Activated CD8-positive, alpha-beta memory T cell treated with anti-CD3 and anti-CD28 coated beads for 48 hours (primary cell): ENCODE measurements around the gene TBC1D16.

Experiments
- DNase-seq, 3 experiments: peaks; one replicate each; pipeline ENCODE4 v3.0.0-alpha.2; 2020; ENCODE audit warnings: low read depth in 2 of 3, low spot score in 2 of 3

Gene TBC1D16

GRCh38 chr17:80035687-80035936, at the start of gene TBC1D16:
Gene TBC1D16, minus strand, starts transcription at chr17:80035872. Its CDS starts 22,325 bp downstream, at chr17:80013547.
- DNase-seq, result peak in 1 of 3 experiments; percentile 29

GRCh38 chr17:80084773-80085172, 49.1 kb upstream of the TBC1D16 start:
- no peak for DNase-seq

DNA sequence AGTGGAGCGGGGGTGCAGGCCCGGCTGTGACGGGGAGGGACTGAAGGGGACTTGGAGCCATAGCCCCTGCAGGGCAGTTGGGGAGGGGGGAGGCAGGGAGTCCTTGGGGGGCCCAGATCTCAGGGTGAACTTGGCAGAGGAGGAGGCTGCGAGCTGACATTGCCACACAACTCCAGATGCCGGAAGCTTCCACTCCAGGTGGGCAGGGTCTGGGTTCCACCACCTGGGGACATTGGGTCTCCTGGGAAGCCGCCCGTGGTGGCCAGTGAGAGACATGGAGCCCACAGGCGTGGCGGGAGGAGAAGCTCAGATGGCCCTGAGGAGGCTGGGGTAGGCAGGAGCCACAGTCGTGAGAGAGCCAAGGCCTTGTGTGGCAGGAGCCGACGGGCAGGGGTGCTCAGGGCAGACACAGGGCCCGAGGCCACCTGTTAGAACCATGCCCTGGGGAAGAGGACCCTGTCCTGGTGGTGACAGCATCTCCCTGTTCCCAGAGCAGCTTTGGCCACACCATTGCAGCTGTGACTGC, 47.5 kb upstream of the TBC1D16 start:
- no peak for DNase-seq

DNA sequence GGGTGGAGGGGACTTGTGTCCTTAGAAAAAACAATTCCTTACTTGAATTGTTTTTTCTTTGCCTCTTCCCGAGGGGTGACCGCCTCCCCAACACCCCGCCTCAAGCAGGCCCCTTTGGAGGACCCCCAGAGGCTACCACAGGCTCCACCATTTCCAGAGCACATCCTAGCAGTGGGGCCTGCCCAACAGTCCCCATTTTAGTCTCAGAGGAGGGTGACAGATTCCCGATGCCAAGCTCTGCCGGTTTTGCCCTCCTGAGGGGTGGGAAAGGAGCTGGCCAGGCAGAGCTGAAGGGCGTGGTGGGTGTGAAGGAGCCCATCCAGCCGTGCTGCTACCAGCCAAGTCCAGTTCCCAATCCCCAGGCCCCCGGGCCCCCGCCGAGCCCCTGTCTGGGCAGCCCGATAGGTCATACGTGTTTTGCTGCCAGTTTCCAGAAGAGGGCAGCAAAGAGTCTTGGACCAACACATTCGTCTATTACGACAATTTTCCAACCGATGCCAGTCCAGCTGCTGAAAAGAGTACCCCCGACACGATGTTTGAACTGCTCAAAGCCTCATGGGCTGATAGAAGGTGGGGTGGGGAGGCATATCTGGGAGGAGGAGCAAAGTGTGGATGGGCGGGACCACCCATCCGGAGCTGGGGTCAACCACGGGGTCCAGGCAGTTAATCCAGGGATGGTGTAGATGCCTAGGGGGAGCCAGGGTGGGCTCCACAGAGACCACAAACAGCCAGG, 46.9 kb upstream of the TBC1D16 start:
- peak in 2 of 3 experiments; percentile 23 to 33 for DNase-seq

- no peak for DNase-seq
Observed at GRCh38 chr17:80081596-80081995, 45.9 kb upstream of the TBC1D16 start.

GRCh38 chr17:80080081-80080480, 44.4 kb upstream of the TBC1D16 start:
- no peak for DNase-seq

DNA sequence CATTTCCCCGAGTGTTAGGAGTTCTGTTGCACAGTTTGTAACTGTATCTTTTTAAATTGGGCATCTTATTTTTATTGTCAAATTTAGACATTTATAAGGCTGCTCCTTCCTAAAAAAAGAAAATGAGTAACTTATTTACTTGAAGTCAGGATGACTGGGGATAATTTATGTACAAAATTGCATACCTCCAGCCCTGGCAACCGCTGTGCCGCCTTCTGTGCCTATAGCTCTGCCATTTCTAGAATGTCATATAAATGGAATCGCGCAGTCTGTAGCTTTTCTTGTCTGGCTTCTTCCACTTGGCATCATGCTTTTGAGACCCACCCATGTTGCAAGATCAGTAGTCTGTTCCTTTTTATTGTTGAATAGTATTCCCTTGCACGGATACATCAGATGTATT, 36.7 kb upstream of the TBC1D16 start:
- no peak for DNase-seq

DNA sequence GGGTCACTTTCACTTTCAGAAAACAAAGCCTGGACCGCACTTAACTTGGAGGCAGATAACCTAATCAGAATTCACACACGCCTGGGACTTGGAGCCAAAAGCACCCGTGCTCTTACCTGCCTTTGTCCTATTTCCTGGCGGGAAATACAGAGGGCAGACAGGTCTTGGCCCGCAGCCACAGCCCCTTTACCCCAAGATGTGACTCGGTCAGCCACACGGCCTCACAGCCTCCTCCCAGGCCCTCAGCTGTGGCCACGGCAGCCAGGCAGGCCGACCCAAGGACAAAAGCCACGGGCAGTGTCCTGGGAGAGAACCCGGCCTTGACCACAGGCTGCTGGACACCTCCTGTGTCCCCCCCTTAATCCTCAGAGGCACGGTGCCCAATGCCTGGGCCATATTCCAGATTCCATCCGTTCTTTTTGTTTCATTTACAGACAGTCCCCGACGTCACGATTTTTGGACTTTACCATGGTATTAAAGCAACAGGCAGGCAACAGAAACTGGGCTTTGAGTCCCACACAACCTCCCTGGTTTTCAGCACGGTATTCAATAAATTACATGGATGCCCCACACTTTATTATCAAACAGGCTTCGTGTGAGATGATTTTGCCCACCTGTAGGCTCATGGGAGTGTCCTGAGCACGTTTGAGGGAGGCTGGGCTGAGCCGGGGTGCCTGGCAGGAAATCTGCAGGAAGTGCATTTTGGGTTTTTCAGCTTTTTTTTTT, 35.6 kb upstream of the TBC1D16 start:
- DNase-seq, result no peak

DNA sequence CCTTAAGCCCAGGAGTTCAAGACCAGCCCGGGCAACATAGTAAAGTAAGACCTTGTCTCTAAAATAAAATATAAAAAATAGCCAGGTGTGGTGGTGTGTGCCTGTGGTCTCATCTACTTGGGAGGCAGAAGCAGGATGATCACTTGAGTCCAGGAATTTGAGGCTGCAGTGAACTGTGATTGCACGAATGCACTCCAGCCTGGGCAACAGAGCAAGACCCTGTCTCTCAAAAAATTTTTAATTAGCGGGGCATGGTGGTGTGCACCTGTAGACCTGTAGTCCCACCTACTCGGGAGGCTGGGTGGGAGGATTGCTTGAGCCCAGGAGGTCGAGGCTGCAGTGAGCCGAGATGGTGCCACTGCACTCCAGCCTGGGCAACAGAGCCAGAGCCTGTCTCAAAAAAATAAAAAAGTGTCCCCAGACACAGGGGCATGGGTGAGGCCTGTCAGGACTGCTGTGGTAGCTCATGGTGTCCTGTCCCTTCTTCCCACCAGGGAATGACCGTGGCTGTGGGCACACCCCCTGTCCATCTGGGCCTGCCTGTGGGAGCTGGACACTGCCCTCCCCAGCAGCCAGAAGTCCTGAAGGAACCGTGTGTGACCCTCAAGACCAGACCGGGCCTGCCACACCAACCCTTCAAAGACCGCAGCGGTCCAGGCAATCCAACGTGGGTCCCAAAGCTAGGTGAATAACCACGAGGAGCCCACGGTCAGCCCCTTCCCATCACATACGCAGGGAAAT, 34.9 kb upstream of the TBC1D16 start:
- no peak for DNase-seq

DNA sequence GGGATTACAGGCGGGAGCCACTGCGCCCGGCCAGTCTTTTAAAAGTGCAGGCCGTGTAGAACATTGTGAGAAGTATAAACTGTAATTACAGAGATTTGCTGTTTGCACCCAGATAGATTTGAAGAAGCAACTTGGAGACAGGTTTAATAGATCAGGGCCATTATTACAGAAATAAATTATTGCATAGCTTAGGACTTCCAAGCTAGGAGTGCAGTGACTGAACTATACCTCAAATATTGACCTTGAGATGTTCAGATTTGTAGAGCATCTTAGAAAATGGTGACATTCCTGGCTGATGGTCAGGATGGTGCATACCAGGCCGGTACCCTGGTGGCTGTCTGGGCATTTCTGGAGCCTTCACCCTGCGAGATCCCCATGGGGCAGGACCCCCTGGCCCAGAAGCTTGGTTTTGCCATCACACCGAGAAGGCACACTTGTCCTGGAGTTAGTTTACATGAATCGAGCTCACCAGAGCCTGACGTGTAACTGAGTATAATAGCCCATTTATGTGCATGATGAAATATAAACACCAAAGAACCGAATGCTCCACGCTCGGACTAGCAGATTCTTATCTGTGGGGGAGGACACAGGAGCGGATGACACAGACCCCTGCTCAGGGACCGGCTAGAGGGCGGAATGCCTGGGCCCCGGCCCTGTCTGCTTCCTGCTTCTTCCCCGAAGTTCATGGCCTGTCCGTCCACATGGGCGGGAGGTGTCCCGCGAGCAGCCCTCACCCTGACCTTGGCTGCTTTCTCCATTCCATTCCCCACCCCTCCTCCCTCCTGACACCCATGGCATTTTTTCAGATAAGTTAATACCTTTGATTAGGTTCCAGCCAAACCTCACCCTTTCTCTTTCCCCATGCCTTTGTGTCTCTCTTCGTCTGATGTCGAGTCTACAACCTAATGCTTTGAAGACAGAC, 32.9 kb upstream of the TBC1D16 start:
- DNase-seq, result no peak

DNA sequence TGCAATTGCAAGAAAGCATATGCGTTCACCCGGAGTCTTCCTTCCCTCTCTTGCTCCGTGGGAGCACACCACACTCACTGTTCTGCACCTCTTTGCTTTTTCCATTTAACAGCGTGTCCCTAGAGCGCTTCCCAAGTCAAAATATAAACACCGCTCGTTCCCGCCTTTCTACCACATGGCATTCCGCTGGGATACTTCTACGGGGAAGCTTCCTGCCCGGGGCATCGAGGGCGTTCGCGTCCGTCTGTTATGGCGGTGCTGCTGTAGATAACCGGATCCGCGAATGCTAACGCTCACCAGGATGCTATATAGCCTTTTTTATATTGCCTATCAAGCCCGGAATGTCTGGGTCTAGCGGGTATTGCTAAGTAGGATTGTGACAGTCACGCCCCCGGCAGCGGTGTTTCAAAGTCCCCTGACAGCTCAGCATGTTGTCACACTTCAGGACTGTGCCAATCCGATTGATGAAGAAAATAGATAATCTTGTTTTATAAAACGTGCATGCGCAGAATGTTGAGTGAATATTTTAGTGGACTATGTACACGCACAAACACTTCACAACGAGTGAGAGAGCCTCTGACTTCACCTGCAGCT, 31.8 kb upstream of the TBC1D16 start:
- no peak for DNase-seq

DNA sequence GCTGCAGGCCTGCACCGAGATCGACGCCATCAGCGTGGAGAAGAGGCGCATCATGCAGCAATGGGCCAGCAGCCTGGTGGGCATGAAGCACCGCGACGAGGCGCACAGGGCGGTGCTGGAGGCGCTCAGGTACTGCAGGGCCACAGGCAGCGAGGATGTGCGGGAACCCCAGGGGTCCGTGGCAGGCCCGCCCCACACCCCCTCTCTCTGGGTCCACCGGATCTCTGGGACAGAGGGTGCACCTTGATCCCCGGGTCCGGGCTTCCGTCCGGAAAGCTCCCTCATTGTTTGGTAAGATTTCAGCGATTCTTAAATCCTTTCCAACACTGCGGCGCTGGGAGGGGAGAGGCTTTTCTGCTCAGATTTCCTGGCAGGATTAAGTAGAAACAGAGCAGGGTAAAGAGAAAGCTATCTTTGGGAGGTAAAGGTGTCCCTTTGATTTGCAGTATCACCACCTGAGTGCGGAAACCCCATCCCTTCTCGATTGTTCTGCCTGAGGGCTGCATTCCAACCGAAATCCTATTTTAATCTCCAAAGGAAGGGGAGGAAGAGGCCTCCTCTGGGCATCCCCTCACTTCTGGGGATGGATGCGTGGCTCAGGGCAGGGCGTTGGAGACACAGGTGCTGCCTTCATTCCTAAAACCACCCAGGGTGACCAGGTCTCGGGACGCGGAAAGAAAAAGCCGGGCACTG, 30.0 kb upstream of the TBC1D16 start:
- no peak for DNase-seq

GRCh38 chr17:80064696-80065095, 29.0 kb upstream of the TBC1D16 start:
- DNase-seq, result no peak

DNA sequence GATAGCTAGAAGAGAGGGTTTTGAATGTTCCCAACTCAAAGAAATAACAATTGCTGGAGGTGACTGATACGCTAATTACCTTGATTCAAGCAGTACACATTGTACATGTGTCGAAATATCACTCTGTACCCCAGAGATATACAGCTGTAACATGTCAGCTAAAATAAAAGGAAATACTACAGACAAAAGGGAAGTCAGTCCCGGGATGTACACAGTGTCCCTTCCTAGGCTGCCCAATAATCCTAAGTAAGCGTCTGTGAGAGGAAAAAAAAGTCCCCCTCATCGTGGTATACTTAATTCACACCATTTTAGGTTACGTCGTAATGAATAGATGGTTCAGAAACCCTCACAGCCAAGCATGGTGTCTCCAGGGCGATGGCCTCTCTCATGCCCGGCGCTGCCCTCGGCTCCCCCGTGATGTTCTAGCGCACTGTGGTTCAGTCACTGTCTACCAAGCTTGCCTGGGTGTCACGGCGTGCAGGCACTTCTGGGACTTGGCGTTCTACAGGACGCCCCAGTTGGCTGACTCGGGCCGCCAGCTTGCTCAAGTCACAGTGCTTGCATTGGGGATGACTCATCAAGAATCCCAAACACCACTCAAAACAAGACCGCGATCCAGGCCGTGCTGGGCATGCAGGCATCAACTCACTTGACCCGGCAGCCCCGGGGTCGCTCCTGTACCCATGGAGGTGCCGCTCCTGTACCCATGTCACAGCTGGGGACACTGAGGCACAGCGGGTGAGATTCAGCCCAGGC, 28.3 kb upstream of the TBC1D16 start:
- no peak for DNase-seq

- DNase-seq, result no peak
Observed at GRCh38 chr17:80061421-80061820, 25.7 kb upstream of the TBC1D16 start.

GRCh38 chr17:80060644-80061043, 25.0 kb upstream of the TBC1D16 start:
- no peak for DNase-seq

DNA sequence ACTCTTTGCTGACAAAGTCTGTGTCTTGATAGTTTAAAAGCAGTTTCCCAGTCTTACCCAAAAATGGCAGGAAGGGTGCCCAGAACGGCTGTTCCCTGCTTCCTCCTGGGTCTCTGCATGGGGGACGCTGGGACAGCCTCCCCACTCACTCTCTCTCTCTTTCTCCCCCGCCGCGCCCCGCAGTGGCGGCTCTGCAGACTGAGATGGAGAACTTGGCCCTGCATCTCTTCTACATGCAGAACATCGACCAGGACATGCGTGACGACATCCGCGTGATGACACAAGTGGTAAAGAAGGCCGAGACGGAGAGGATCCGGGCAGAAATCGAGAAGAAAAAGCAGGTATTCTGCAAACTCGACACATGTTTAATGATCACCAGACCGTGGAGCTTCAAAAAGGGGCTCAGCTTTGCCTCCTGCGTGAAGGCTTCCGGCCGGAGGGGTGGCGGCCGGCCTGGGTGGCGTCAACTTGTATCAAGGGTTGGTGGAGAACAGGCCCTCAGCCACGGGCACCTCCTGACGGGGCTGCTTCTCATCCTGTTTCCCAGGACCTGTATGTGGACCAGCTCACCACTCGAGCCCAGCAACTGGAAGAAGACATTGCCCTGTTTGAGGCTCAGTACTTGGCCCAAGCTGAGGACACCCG, 22.8 kb upstream of the TBC1D16 start:
- no peak for DNase-seq

DNA sequence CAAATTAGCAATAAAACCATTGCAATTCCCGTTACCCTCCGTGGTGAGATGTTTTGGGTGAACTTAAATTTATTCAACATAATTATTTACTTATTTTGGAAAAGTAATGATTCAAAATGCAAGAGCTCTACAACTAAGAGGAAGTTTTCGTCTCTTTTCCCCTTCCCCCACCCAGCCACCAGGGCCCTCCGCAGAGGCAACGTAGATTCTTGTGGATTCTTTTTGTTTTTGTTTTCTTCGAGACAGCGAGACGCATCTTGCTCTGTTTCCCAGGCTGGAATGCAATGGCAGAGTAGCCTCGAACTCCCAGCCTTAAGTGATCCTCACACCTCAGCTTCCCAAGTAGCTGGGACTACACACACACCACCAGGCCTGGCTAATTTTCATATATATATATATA, 19.9 kb upstream of the TBC1D16 start:
- no peak for DNase-seq

DNA sequence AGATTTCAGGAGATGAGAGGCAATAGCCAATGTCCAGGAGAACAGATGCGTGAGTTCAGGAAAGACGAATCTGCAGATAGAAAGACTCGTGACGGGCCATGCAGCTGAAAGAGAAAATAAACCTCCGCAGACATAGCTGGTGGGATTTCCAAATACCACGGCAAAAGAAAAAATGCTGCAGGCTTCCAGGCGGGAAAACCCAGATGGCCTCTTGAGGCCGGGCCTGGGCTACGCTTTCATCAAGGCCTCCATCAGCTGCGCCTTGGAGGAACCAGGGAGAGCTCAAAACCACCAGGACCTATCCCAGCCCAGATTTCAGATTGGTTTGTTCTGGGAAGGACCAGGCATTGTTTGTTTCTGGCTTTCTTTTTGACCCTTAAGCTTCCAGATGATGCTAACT, 17.4 kb upstream of the TBC1D16 start:
- no peak for DNase-seq
